IMR-90 (cell line): Measurements from ENCODE around the gene OR4S2. TPM values are rescaled to one million over a fixed set of nuclear protein-coding genes. Genes with fewer than 3 reads are reported as not detected.

ENCODE experiments used
- ATAC-seq: fragments of 200-7000 bp; cut with Tn5 transposase; 2 replicates; pipeline ENCODE4 v1.9.1; 2020; ENCODE audit warnings: low read depth, mild to moderate bottlenecking, moderate library complexity
- BruUV-seq: library from RNA; stranded (reverse); fragments of 400-500 nt; replicated peaks from 2 replicates; lab custom pipeline; 2021; lab: Mats Ljungman, UMichigan
- CTCF ChIA-PET: fragments of 300-600 bp; formaldehyde crosslinking; extraction: SDS; loops from one replicate; lab custom pipeline; 2021; ENCODE audit warnings: antibody characterized with exemption; lab: Yijun Ruan, JAX
- POLR2A ChIA-PET: fragments of 300-600 bp; sonication (Branson Sonifier 250); formaldehyde crosslinking; loops from one replicate; lab custom pipeline; 2022; ENCODE audit warnings: antibody characterized with exemption; ENCODE audit not compliant: unreplicated experiment; lab: Charles Lee
- DNase-seq: peaks from one replicate; pipeline ENCODE4 v3.0.0; 2013
- H2AFZ ChIP-seq: replicated peaks from 2 replicates; pipeline ENCODE3; 2013; ENCODE audit warnings: low read length, mild to moderate bottlenecking; ENCODE audit not compliant: poor library complexity
- H2AK5ac ChIP-seq: 2 replicates; pipeline ENCODE4 v1.6.1; 2013; ENCODE audit warnings: low read depth, low read length, inconsistent platforms
- H2AK9ac ChIP-seq: replicated peaks from 2 replicates; pipeline ENCODE3; 2013; ENCODE audit warnings: mild to moderate bottlenecking, low read depth, low read length, moderate library complexity; ENCODE audit not compliant: poor library complexity
- H2BK120ac ChIP-seq: 2 replicates; pipeline ENCODE4 v1.6.1; 2013; ENCODE audit warnings: low read depth, low read length, inconsistent platforms
- H2BK15ac ChIP-seq: 3 replicates; pipeline ENCODE4 v1.6.1; 2013; ENCODE audit warnings: low read depth, low read length, inconsistent platforms
- H2BK20ac ChIP-seq: 2 replicates; pipeline ENCODE4 v1.6.1; 2013; ENCODE audit warnings: low read depth, mild to moderate bottlenecking, inconsistent platforms, low read length, moderate library complexity
- H2BK5ac ChIP-seq: 2 replicates; pipeline ENCODE4 v1.6.1; 2013; ENCODE audit warnings: mild to moderate bottlenecking, low read depth, low read length, inconsistent platforms; ENCODE audit not compliant: poor library complexity, severe bottlenecking
- H3K14ac ChIP-seq: replicated peaks from 2 replicates; pipeline ENCODE4 v1.6.1; 2013; ENCODE audit warnings: low read depth, low read length, inconsistent platforms
- H3K18ac ChIP-seq: 2 replicates; pipeline ENCODE4 v1.6.1; 2013; ENCODE audit warnings: low read depth, low read length, control low read depth
- H3K23ac ChIP-seq: 2 replicates; pipeline ENCODE4 v1.6.1; 2013; ENCODE audit warnings: low read depth, low read length, inconsistent platforms
- H3K27ac ChIP-seq: 2 replicates; pipeline ENCODE4 v1.5.1; 2013; ENCODE audit warnings: mild to moderate bottlenecking, control low read depth, low read length; ENCODE audit not compliant: insufficient read depth
- H3K27me3 ChIP-seq: 2 replicates; pipeline ENCODE4 v1.6.1; 2013; ENCODE audit warnings: low read length; ENCODE audit not compliant: control insufficient read depth, insufficient read depth
- H3K36me3 ChIP-seq: 2 replicates; pipeline ENCODE4 v1.6.1; 2013; ENCODE audit warnings: low read length, mixed read lengths; ENCODE audit not compliant: control insufficient read depth, insufficient read depth
- H3K4ac ChIP-seq: 2 replicates; pipeline ENCODE4 v1.6.1; 2013; ENCODE audit warnings: low read depth, low read length, inconsistent platforms
- H3K4me1 ChIP-seq: 2 replicates; pipeline ENCODE4 v1.6.1; 2013; ENCODE audit warnings: low read length, mixed read lengths; ENCODE audit not compliant: control insufficient read depth, insufficient read depth
- H3K4me2 ChIP-seq: 2 replicates; pipeline ENCODE4 v1.6.1; 2013; ENCODE audit warnings: low read depth, mild to moderate bottlenecking, control low read depth, low read length, moderate library complexity
- H3K4me3 ChIP-seq: 2 replicates; pipeline ENCODE4 v1.5.1; 2013; ENCODE audit warnings: low read depth, mild to moderate bottlenecking, control low read depth, low read length, moderate library complexity; ENCODE audit not compliant: insufficient read depth
- H3K56ac ChIP-seq: 2 replicates; pipeline ENCODE4 v1.6.1; 2013; ENCODE audit warnings: low read length, inconsistent platforms; ENCODE audit not compliant: insufficient read depth; ENCODE audit errors: extremely low read depth
- H3K79me1 ChIP-seq, 2 experiments: 2 replicates each; pipeline ENCODE4 v1.6.1; 2013; ENCODE audit warnings: low read length in 2 of 2, inconsistent platforms in 1 of 2, low read depth in 1 of 2
- H3K9ac ChIP-seq: 2 replicates; pipeline ENCODE4 v1.6.1; 2013; ENCODE audit warnings: low read depth, low read length, control low read depth
- H3K9me1 ChIP-seq: 2 replicates; pipeline ENCODE4 v1.6.1; 2013; ENCODE audit warnings: low read length, inconsistent platforms; ENCODE audit not compliant: insufficient read depth
- H3K9me3 ChIP-seq: 2 replicates; pipeline ENCODE4 v1.6.1; 2013; ENCODE audit warnings: low read length; ENCODE audit not compliant: control insufficient read depth, insufficient read depth
- H4K20me1 ChIP-seq: 2 replicates; pipeline ENCODE4 v1.6.1; 2013; ENCODE audit warnings: low read length, inconsistent platforms; ENCODE audit not compliant: insufficient read depth
- H4K5ac ChIP-seq: 2 replicates; pipeline ENCODE4 v1.6.1; 2013; ENCODE audit warnings: mild to moderate bottlenecking, low read depth, low read length, control low read depth
- H4K8ac ChIP-seq, 2 experiments: 2 replicates each; pipeline ENCODE4 v1.6.1; 2013; ENCODE audit warnings: low read depth in 2 of 2, low read length in 2 of 2, control low read depth in 1 of 2, inconsistent platforms in 1 of 2
- H4K91ac ChIP-seq: 2 replicates; pipeline ENCODE4 v1.6.1; 2013; ENCODE audit warnings: low read depth, low read length, inconsistent platforms; ENCODE audit not compliant: insufficient read depth
- CEBPB ChIP-seq: IDR thresholded peaks from 2 replicates; pipeline ENCODE4 v1.6.1; 2012; ENCODE audit warnings: low read depth, low read length, improper control_type of control experiment
- MAZ ChIP-seq: IDR thresholded peaks from 2 replicates; pipeline ENCODE4 v1.6.1; 2012; ENCODE audit warnings: low read depth, mild to moderate bottlenecking, low read length, improper control_type of control experiment, moderate library complexity, borderline replicate concordance
- RFX5 ChIP-seq: IDR thresholded peaks from 2 replicates; pipeline ENCODE4 v1.8.0; 2012; ENCODE audit warnings: low read depth, mild to moderate bottlenecking, low read length, moderate library complexity
- SMC3 ChIP-seq: fragments of 150-350 bp; IDR thresholded peaks from 2 replicates; pipeline ENCODE4 v1.6.1; 2016; ENCODE audit warnings: low read depth, mild to moderate bottlenecking, antibody characterized with exemption, low read length, moderate library complexity
- WGBS, 2 experiments: methylation state at CpG; one replicate each; pipeline versions ENCODE4 v1.1.5 to v1.1.7; 2013; ENCODE audit warnings: missing lambda C conversion rate in 2 of 2; ENCODE audit not compliant: insufficient read length in 1 of 2; ENCODE audit errors: extremely low coverage in 2 of 2; 5-methylcytosine and 5-hydroxymethylcytosine counted together
- dilution Hi-C: fragments of 300-500 bp; cut with HindIII; formaldehyde crosslinking; loops from one replicate; pipeline ENCODE4 v1.14.3; 2018; ENCODE audit warnings: low sequenced_read_pairs; ENCODE audit not compliant: unreplicated experiment
- in situ Hi-C: fragments of 300-500 bp; cut with MboI; formaldehyde crosslinking; loops from 3 replicates; pipeline ENCODE4 v1.14.3; 2019; ENCODE audit warnings: low sequenced_read_pairs, inconsistent platforms, mixed read lengths
- intact Hi-C: fragments of 100-400 bp; cut with micrococcal nuclease; formaldehyde crosslinking; loops from 2 replicates; pipeline ENCODE4 v1.10.0; 2022
- polyA plus RNA-seq, 3 experiments: library from polyadenylated mRNA; depleted of rRNA; stranded (reverse); fragments of >200 nt; gene quantifications; 2 replicates each; pipeline ENCODE4 v1.2.3, GENCODE V29; 2012; ENCODE audit warnings: low replicate concordance in 1 of 3
- total RNA-seq: library from RNA; depleted of rRNA; stranded (reverse); fragments of >200 nt; gene quantifications from 2 replicates; pipeline ENCODE4 v1.2.3, GENCODE V29; 2012

Gene OR4S2
- total and polyA plus RNA-seq, 2 of the 4 experiments (the other 2 are of a cell fraction), result not detected

- TF ChIP-seq RFX5 (no peak), SMC3 (no peak)
Measured at GRCh38 chr11:55648027-55648426, at the start of gene OR4S2 (continued).

DNA sequence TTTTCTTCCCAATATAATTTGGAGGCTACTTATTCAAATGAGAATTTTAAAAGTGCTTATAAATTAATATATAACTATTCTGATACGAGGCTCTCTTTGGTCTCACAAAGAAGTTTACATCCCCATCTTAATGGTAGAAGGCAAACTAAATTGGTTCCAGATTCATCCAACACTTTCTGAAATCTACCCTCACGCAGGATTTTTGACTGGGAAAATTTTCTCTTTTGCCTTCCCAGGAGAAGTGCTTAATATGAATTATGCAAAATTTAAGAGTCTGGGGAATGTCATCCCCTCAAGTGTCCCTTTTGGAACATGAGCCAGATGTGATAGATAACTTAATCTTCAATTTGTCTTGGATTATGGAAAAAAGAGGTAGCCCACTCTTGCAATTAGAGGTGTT is 40.6 kb upstream of the OR4S2 start, which contains the start of gene OR4C11:
TSS of gene OR4C11 (minus strand) at position 101 of the 400 bp plus-strand sequence. CDS start 3,272 bp downstream, outside the sequence.
- H2AK9ac ChIP-seq, result no peak within 1 kb of the TSS
- H3K79me1 ChIP-seq, result no peaks in the 10 kb centered on the region
- no peaks in the 10 kb centered on the region for H3K27me3 ChIP-seq
- no peak within 1 kb of the TSS for H3K18ac ChIP-seq
- no peak within 1 kb of the TSS for H3K14ac ChIP-seq
- H3K4me3 ChIP-seq, result no peak within 1 kb of the TSS
- no peak within 1 kb of the TSS for H3K23ac ChIP-seq
- H4K20me1 ChIP-seq, result no peaks in the 10 kb centered on the region
- H4K5ac ChIP-seq, result no peak within 1 kb of the TSS
- in situ Hi-C loops (no loop called here), dilution Hi-C loops (no loop called here), intact Hi-C loops (no loop called here)
- no peak within 1 kb of the TSS for H2BK15ac ChIP-seq
- no peak within 1 kb of the TSS for H2AFZ ChIP-seq
- ChIA-PET CTCF (no interaction called here), POLR2A (no interaction called here)
- ATAC-seq (no peak), DNase-seq (no peak)
- H2BK120ac ChIP-seq, result no peak within 1 kb of the TSS
- no peaks in the 10 kb centered on the region for H3K9me3 ChIP-seq
- H3K9me1 ChIP-seq, result no peaks in the 10 kb centered on the region
- no peaks in the 10 kb centered on the region for H3K36me3 ChIP-seq
- no peak within 1 kb of the TSS for H3K27ac ChIP-seq
- no peak within 1 kb of the TSS for H3K56ac ChIP-seq
- no CpG with 5 or more reads among the region's 2 CpGs for WGBS, 2 experiments
- TF ChIP-seq MAZ (no peak), CEBPB (no peak)
- H4K91ac ChIP-seq, result no peak within 1 kb of the TSS
- no peak within 1 kb of the TSS for H2AK5ac ChIP-seq
- H3K4me2 ChIP-seq, result no peak within 1 kb of the TSS
- no peak within 1 kb of the TSS for H4K8ac ChIP-seq
- H3K4me1 ChIP-seq, result no peaks in the 10 kb centered on the region
- no peak within 1 kb of the TSS for H3K9ac ChIP-seq
- H2BK5ac ChIP-seq, result no peak within 1 kb of the TSS
- H2BK20ac ChIP-seq, result no peak within 1 kb of the TSS
- H3K4ac ChIP-seq, result no peak within 1 kb of the TSS
- BruUV-seq, result no TSS peak
